ENCODE results near the gene MOGAT2.
"Not testable (repeated sequence)": the region's sequence is repeated elsewhere in the genome, so short reads cannot be mapped to it uniquely, and the experiment has no call there.

MOGAT2 gene

GRCh38 chr11:75719340-75720239 lies 2.0 kb downstream of the MOGAT2 start:
- DNase-seq (ENCODE audit: low read depth) = no peak

GRCh38 chr11:75720639-75721038 lies 3.0 kb downstream of the MOGAT2 start:
- DNase-seq (ENCODE audit: low read depth) = no peak

DNA sequence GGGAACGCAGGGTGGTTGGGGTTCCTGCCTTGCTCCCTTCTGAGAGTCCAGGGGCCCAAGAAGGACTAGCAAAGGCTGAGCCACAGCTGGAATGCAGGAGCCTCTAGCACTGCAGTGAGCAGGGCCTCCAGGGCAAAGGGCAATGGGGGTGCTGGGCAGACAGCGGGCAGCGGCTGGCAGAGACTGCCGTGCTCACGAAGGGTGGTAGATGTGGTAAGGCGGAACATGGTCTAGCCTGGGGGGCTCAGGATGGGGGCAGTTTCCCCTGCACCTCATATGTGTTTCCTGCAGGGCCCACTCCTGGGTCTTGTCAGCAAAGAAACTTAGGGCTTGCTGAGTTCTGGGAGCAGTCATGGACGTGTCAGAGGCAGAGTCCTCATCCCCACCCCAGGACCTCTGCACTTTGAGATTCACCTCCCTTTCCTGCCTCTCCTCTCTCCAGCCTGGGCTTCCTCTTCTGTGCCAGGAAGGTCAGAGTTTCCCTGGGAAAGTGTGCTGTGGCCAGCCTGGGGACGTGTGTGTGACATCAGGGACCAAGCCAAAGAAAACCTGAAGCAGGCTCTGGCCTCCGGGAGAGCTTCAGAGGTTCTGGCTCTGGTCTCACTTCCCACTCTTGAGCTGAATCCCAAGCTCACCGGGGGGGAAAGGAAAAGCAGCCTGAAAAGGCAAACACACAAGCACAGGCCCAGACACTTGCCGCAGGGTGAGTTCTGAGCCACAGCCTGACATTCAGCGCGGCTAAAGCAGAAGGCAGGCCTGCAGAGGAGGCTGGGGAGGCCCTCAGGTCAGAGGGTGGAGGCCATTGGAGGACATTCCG lies 4.4 kb downstream of the MOGAT2 start:
- DNase-seq (ENCODE audit: low read depth) = no peak

- no peak for DNase-seq (ENCODE audit: low read depth)
These were observed 5.0 kb downstream of the MOGAT2 start for GRCh38 chr11:75722669-75723042.

- DNase-seq (ENCODE audit: low read depth) = no peak
These were observed 8.1 kb downstream of the MOGAT2 start for GRCh38 chr11:75725547-75726320.

DNA sequence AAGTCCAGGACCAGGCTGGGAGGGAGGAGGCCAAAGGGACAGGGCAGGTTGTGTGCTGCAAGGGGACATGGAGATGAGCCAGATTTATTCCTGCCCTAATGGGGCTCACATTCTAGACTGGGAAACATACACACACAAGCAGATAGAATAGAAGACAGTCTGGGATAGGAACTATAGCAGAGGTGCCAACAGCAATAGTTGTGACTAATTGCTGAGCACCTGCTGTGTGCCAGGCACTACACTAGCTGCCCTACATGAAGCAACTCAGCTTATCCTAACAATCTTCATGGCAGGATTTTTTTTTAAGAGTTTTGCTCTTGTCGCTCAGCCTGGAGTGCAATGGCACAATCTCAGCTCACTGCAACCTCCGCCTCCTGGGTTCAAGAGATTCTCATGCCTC lies 11.4 kb downstream of the MOGAT2 start:
- no peak for DNase-seq (ENCODE audit: low read depth)

DNA sequence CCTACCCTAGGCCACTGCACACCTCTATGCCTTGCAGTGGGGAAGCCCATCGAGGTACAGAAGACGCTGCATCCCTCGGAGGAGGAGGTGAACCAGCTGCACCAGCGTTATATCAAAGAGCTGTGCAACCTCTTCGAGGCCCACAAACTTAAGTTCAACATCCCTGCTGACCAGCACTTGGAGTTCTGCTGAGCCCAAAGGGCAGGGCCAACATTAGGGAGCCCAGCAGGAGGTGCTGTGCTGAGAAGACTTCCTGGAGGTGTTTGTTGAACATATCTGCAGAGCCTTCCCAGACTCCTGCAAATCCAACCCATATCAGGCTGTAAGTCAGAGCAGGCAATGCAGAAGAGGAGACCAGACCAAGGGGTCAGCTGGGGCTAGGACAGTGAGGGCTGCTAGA lies 13.5 kb downstream of the MOGAT2 start:
- DNase-seq (ENCODE audit: low read depth) = no peak

DNA sequence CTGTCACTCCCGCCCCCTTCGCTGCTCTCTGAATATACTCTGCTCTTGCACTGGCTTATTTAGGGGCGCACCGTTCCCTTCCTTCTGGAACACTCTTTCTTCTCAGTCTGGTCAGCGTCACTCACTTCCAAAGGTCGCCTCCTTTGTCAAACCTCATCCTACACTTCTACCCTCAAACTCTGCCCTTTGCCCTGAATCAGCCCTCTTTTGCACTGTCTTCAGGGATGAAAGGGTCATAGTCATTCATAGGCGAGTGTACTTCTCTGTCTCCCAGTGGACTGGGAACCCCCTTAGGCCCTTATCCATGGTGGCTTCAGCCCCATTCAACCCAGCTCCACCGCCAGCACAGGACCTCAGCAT lies 15.4 kb downstream of the MOGAT2 start:
- no peak for DNase-seq (ENCODE audit: low read depth)

DNA sequence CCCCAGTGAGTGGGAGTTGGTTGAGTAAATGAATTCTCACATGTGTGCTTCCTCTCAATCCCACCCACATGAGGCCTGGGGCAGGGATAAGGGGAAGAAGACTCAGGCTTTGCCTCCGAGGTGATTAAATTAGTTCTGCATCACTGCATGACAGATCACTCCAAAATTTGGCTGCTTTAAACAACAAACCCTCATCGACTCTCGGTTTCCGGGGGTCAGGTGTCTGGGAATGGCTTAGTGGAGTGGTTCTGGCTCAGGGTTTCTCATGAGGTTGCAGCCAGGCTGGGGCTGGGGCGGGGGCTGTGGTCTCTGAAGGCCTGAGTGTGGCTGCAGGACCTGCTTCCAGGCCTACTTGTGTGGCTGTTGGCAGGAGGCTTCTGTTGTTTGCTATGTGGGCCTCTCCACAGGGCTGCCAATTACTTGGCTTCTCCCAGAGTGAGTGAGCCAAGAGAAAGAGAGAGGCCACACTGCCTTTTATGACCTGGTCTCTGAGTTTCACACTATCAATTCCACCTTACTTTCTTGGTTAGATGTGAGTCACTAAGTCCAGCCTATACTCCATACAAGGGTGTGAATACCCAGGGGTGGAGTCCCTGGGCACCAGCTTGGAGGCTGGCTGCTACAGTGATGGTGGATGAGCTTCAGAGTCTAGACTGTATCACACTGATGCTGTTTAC lies 15.9 kb downstream of the MOGAT2 start:
- DNase-seq (ENCODE audit: low read depth) = no peak

- DNase-seq (ENCODE audit: low read depth) = no peak
These were observed 17.0 kb downstream of the MOGAT2 start for GRCh38 chr11:75734491-75735180.

- DNase-seq (ENCODE audit: low read depth) = no peak
These were observed 17.7 kb downstream of the MOGAT2 start for GRCh38 chr11:75735181-75735845.

- DNase-seq (ENCODE audit: low read depth) = no peak
These were observed 19.7 kb downstream of the MOGAT2 start for GRCh38 chr11:75737314-75737713.

DNA sequence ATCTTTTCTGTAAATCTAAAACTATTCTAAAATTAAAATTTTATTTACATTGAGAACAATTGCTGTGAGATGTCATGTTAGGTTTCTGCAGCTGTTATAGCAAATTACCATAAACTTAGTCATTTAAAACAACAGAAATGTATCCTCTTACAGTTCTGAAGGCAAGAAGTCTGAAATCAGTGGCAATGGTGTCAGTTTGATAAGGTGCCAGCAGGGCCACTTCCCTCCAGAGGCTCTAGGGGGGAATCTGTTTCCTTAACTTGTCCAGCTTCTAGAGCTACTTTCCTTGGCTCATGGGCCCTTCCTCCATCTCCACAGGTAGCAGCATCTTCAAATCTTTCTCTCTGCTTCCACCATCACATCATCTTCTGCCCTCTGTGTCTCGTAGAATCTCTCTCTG lies 23.0 kb downstream of the MOGAT2 start:
- DNase-seq (ENCODE audit: low read depth) = no peak

DNA sequence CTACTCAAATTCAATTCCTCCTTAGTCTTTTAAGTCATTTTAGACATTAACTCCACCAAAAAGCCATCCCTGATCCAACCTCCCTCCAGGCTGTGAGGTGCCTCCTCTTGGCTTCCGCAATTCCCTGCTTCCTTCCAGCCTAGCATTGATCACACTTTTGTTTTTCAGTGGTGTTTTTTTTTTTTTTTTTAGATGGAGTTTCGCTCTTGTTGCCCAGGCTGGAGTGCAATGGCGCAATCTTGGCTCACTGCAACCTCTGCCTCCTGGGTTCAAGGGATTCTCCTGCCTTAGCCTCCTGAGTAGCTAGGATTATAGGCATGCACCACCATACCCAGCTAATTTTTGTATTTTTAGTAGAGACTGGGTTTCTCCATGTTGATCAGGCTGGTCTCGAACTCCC lies 25.5 kb downstream of the MOGAT2 start:
- not testable (repeated sequence) for DNase-seq (ENCODE audit: low read depth)

DNA sequence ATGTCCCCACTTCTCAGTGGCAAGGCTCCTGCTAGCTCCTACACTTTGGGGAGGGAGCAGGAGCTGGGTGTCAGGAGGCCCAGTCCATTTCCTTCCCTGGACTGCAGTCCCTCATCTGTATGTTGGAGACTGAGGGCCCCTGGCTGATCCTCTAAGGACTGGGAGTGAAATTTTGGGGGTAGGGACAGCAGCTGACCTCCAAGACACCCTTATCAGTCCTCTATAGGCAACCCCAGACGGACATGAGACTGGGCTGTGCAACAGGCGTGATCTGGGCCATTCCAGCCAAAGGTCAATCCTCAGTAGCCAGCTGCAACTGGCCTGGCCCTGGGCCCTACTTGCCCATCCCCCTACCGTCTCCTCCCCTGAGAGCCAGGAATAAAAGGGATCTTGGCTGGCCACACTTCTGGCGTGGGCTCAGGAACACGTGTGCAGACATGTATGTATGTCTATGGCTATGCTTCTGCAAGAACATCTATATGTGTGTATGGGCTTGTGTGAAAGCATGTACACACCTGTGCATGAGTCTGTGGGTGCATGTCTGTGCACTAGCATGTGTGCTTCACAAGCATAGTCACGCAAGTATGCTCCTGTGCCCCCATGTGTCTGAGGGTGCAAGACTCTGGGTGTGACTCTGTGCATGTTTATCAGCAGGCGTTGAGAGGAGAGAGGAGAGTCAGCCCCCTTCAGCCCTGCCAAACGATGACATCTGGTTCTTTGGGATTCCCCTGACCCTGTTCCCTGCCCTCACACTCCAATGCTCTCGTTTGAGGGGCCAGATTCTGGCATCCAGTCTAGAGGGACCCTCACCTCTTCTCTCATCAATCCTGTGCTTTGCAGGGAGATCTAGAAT lies 26.3 kb downstream of the MOGAT2 start:
- no peak for DNase-seq (ENCODE audit: low read depth)

GRCh38 chr11:75745807-75746206 lies 28.2 kb downstream of the MOGAT2 start:
- no peak for DNase-seq (ENCODE audit: low read depth)

DNA sequence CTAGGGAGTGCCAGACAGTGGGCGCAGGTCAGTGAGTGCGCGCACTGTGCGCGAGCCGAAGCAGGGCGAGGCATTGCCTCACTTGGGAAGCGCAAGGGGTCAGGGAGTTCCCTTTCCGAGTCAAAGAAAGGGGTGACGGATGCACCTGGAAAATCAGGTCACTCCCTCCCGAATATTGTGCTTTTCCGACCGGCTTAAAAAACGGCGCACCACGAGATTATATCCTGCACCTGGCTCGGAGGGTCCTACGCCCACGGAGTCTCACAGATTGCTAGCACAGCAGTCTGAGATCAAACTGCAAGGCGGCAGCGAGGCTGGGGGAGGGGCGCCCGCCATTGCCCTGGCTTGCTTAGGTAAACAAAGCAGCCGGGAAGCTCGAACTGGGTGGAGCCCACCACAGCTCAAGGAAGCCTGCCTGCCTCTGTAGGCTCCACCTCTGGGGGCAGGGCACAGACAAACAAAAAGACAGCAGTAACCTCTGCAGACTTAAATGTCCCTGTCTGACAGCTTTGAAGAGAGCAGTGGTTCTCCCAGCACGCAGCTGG lies 31.2 kb downstream of the MOGAT2 start:
- not testable (repeated sequence) for DNase-seq (ENCODE audit: low read depth)

DNA sequence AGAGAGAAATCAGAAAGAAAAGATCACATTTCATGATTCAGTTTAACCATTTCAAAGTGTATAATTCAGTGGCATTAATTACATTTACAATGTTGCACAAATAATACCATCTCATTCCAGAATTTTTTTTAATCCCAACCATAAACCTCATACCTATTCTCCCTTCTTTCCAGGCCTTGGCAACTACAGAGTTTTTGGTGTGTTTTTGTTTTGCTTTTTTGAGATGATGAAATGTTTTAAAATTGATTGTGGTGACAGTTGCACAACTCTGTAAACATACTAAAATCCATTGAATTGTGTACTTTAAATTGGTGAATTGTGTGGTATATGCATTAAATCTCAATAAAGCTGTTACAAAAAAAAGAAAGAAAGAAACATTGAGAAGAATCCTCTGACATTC lies 37.3 kb downstream of the MOGAT2 start:
- not testable (repeated sequence) for DNase-seq (ENCODE audit: low read depth)

DNA sequence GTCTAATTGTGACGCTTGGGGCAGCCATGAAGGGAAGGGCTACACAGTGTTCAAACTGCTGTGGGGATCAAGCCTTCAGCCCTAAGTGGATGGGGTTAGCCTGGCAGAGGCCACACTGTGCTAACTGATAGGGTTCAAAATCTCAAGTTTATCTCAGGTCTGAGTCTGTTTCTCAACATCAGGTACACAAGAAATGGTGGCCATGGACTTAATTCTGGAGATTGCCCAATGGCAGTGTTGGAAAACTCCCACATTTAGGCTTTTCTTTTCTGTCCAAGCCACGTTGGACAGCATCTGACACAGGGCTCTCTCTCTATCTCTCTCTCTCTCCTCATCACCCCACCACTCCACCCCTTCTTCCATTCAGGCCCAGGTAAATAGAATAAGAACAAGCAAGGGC lies 40.0 kb downstream of the MOGAT2 start:
- DNase-seq (ENCODE audit: low read depth) = no peak

- no peak for DNase-seq (ENCODE audit: low read depth)
These were observed 42.2 kb downstream of the MOGAT2 start for GRCh38 chr11:75759832-75760231.
